Effector CD4-positive, alpha-beta T cell (primary cell): ENCODE results near the gene EIF1.
"Not testable (repeated sequence)": the region's sequence is repeated elsewhere in the genome, so short reads cannot be mapped to it uniquely, and the experiment has no call there.

ENCODE experiments used
- DNase-seq: peaks from one replicate; pipeline ENCODE4 v3.0.0-alpha.2; 2020
- total RNA-seq: gene quantifications from one replicate; lab custom pipeline; 2026; lab: John Stamatoyannopoulos, UW

Gene EIF1
- 909 reads per million, percentile 99 among the genes with 10 or more reads in this experiment for total RNA-seq

- peak; percentile 100 for DNase-seq
Measured at GRCh38 chr17:41688641-41689496, at the start of gene EIF1. Gene EIF1, plus strand, starts transcription at chr17:41688885. Its CDS starts 154 bp downstream, at chr17:41689039.

GRCh38 chr17:41638941-41639340 is 49.7 kb upstream of the EIF1 start:
- no peak for DNase-seq

GRCh38 chr17:41639492-41640473 is 48.9 kb upstream of the EIF1 start:
- no peak for DNase-seq

- not testable (repeated sequence) for DNase-seq
Measured at GRCh38 chr17:41640596-41640995, 48.1 kb upstream of the EIF1 start.

GRCh38 chr17:41642252-41643156 is 46.2 kb upstream of the EIF1 start:
- DNase-seq, result no peak

GRCh38 chr17:41647038-41647813 is 41.5 kb upstream of the EIF1 start:
- no peak for DNase-seq

GRCh38 chr17:41647940-41648410 is 40.7 kb upstream of the EIF1 start:
- DNase-seq, result peak; percentile 86

GRCh38 chr17:41648411-41649195 is 40.1 kb upstream of the EIF1 start:
- DNase-seq, result peak; percentile 85

- DNase-seq, result no peak
Measured at GRCh38 chr17:41649923-41650519, 38.7 kb upstream of the EIF1 start.

GRCh38 chr17:41650794-41651624 is 37.7 kb upstream of the EIF1 start:
- DNase-seq, result no peak

GRCh38 chr17:41651625-41652460 is 36.8 kb upstream of the EIF1 start:
- no peak for DNase-seq

- no peak for DNase-seq
Measured at GRCh38 chr17:41652461-41652970, 36.2 kb upstream of the EIF1 start.

GRCh38 chr17:41653421-41653820 is 35.3 kb upstream of the EIF1 start:
- DNase-seq, result no peak

- DNase-seq, result no peak
Measured at GRCh38 chr17:41653892-41654677, 34.6 kb upstream of the EIF1 start.

GRCh38 chr17:41654678-41655607 is 33.7 kb upstream of the EIF1 start:
- DNase-seq, result no peak

GRCh38 chr17:41655611-41656111 is 33.0 kb upstream of the EIF1 start:
- DNase-seq, result no peak
